Retinal pigment epithelial cell (primary cell): ENCODE results near the gene BLOC1S5.

Experiments
- DNase-seq: peaks from one replicate; pipeline ENCODE4 v3.0.0-alpha.2; 2010; ENCODE audit warnings: low read depth
- H3K4me3 ChIP-seq: 2 replicates; pipeline ENCODE4 v1.5.1; 2011; ENCODE audit warnings: mild to moderate bottlenecking, low read length, control low read depth, moderate library complexity
- TF ChIP-seq, protein P1 (sequence below): conservative IDR thresholded peaks from 2 replicates; pipeline ENCODE4 v1.5.1; 2011; ENCODE audit warnings: low read depth, low read length, control low read depth, inconsistent platforms

The BLOC1S5 gene

DNA sequence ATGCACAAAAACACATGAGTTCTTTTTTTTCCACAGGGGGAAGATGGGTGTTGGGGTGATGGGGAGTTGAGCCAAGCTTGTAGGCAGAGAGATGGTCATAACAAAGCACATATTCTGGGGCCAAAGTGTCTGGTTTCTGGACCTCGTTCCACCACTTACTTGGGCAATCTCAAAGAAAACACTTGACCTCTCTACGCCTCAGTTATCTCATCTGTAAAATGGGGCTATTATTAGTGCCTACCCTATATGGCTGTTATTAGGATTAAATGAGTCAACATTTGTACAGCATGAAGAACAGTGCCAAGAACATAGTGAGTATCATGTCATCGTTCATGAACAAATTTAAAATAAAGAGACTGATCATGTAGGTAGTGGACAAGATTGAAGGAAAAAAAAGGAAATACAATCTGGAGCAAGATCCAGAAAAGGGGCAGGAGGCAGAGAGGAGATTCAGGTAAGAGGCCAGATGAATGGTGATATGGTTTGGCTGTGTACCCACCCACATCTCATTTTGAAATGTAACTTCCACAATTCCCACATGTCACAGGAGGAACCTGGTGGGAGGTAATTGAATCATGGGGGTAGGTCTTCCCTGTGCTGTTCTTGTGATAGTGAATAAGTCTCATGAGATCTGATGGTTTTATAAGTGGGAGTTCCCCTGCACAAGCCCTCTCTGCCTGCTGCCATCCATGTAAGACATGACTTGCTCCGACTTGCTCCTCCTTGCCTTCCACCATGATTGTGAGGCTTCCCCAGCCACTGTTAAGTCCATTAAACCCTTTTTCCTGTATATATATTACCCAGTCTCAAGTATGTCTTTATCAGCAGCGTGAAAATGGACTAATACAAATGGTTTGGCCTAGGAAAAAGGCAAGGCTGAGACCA is 23.9 kb upstream of the BLOC1S5 start:
- TF ChIP-seq, protein P1, sequence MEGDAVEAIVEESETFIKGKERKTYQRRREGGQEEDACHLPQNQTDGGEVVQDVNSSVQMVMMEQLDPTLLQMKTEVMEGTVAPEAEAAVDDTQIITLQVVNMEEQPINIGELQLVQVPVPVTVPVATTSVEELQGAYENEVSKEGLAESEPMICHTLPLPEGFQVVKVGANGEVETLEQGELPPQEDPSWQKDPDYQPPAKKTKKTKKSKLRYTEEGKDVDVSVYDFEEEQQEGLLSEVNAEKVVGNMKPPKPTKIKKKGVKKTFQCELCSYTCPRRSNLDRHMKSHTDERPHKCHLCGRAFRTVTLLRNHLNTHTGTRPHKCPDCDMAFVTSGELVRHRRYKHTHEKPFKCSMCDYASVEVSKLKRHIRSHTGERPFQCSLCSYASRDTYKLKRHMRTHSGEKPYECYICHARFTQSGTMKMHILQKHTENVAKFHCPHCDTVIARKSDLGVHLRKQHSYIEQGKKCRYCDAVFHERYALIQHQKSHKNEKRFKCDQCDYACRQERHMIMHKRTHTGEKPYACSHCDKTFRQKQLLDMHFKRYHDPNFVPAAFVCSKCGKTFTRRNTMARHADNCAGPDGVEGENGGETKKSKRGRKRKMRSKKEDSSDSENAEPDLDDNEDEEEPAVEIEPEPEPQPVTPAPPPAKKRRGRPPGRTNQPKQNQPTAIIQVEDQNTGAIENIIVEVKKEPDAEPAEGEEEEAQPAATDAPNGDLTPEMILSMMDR: no peak
- H3K4me3 ChIP-seq: no peak overlapping the region
- no peak for DNase-seq

GRCh38 chr6:8086755-8087306 is 22.6 kb upstream of the BLOC1S5 start:
- no peak for DNase-seq
- TF ChIP-seq, protein P1: no peak

GRCh38 chr6:8085053-8085511 is 20.9 kb upstream of the BLOC1S5 start:
- TF ChIP-seq, protein P1: no peak
- no peak overlapping the region for H3K4me3 ChIP-seq
- peak; percentile 78 for DNase-seq

More at GRCh38 chr6:8086755-8087306, 22.6 kb upstream of the BLOC1S5 start:
- no peak overlapping the region for H3K4me3 ChIP-seq

- TF ChIP-seq, protein P1: no peak
- H3K4me3 ChIP-seq: no peak overlapping the region
- DNase-seq: no peak
These were observed 20.4 kb upstream of the BLOC1S5 start for GRCh38 chr6:8084586-8084985.

GRCh38 chr6:8082954-8083858 is 19.0 kb upstream of the BLOC1S5 start:
- TF ChIP-seq, protein P1: no peak
- peak; percentile 81 for DNase-seq
- H3K4me3 ChIP-seq: no peak overlapping the region

- DNase-seq: no peak
- no peak overlapping the region for H3K4me3 ChIP-seq
These were observed 18.4 kb upstream of the BLOC1S5 start for GRCh38 chr6:8082572-8082953.

More at GRCh38 chr6:8082572-8082953, 18.4 kb upstream of the BLOC1S5 start:
- TF ChIP-seq, protein P1: no peak
